Glutamatergic neuron (in vitro differentiated cells): Measurements from ENCODE around the gene CD24. TPM values are rescaled to one million over a fixed set of nuclear protein-coding genes. Genes with fewer than 3 reads are reported as not detected.
"Not testable (repeated sequence)": the region's sequence is repeated elsewhere in the genome, so short reads cannot be mapped to it uniquely, and the experiment has no call there.

Source experiments
- DNase-seq: peaks from one replicate; pipeline ENCODE4 v3.0.0; 2022
- H3K27ac Mint-ChIP-seq: one replicate; pipeline ENCODE4 v1.8.0; 2020; ENCODE audit warnings: mild to moderate bottlenecking, mixed read lengths, inconsistent platforms; ENCODE audit not compliant: unreplicated experiment
- H3K27me3 Mint-ChIP-seq: one replicate; pipeline ENCODE4 v1.8.0; 2020; ENCODE audit warnings: mild to moderate bottlenecking, moderate library complexity, mixed read lengths, inconsistent platforms; ENCODE audit not compliant: unreplicated experiment
- H3K36me3 Mint-ChIP-seq: one replicate; pipeline ENCODE4 v1.8.0; 2020; ENCODE audit warnings: mild to moderate bottlenecking, mixed read lengths, inconsistent platforms; ENCODE audit not compliant: unreplicated experiment
- H3K4me1 Mint-ChIP-seq: one replicate; pipeline ENCODE4 v1.8.0; 2020; ENCODE audit warnings: mild to moderate bottlenecking, low read depth, mixed read lengths, inconsistent platforms; ENCODE audit not compliant: unreplicated experiment
- H3K4me3 Mint-ChIP-seq: one replicate; pipeline ENCODE4 v1.8.0; 2020; ENCODE audit warnings: mild to moderate bottlenecking, mixed read lengths, inconsistent platforms; ENCODE audit not compliant: unreplicated experiment
- H3K9me3 Mint-ChIP-seq: one replicate; pipeline ENCODE4 v1.8.0; 2020; ENCODE audit warnings: mild to moderate bottlenecking, moderate library complexity, mixed read lengths, inconsistent platforms; ENCODE audit not compliant: unreplicated experiment
- CTCF ChIP-seq: fragments of 200-600 bp; sonication (generic); IDR thresholded peaks from one replicate; pipeline ENCODE4 v1.5.0; 2021; ENCODE audit not compliant: partially characterized antibody, unreplicated experiment
- long read RNA-seq: library from polyadenylated mRNA; unstranded; transcript quantifications from one replicate; pipeline ENCODE4 v2.0.0, GENCODE V29; 2020; ENCODE audit not compliant: unreplicated experiment
- total RNA-seq: library from RNA; stranded (reverse); fragmentation: NEBNext Ultra II Directional; extraction: Animal tissue kit (Norgen Biotek cat#: 25700); gene quantifications from one replicate; pipeline ENCODE4 v1.2.1, GENCODE V29; 2021; ENCODE audit not compliant: unreplicated experiment

The CD24 gene, protein sequence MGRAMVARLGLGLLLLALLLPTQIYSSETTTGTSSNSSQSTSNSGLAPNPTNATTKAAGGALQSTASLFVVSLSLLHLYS
- 782 TPM for total RNA-seq
- long read RNA-seq, transcript CD24-201 (2 exons, 2,180 nt) = major isoform, 577 of 603 reads
- long read RNA-seq, transcript CD24-204 (3 exons, 2,513 nt) = minor isoform, 6 of 603 reads
- long read RNA-seq, partial matches to known transcripts = 16 of 603 reads
- long read RNA-seq, other reads (novel, unspliced or antisense) = 0 of 603 reads

GRCh38 chr6:106974336-106974998 lies at the start of gene CD24:
Gene CD24, minus strand, starts transcription at chr6:106974729. Its CDS starts 83 bp downstream, at chr6:106974646.
- H3K27me3 Mint-ChIP-seq = peaks cover 8% of the 10 kb centered on the region
- H3K4me1 Mint-ChIP-seq = peaks cover 4% of the 10 kb centered on the region
- no peak for TF ChIP-seq CTCF
- H3K27ac Mint-ChIP-seq = peak within 1 kb of the TSS; percentile 99
- DNase-seq = peak; percentile 93
- H3K36me3 Mint-ChIP-seq = peaks cover 9% of the 10 kb centered on the region
- H3K9me3 Mint-ChIP-seq = peaks cover 19% of the 10 kb centered on the region
- H3K4me3 Mint-ChIP-seq = peak within 1 kb of the TSS; percentile 97

- no peak for TF ChIP-seq CTCF
- no peaks in the 10 kb centered on the region for H3K4me1 Mint-ChIP-seq
- H3K9me3 Mint-ChIP-seq = no peaks in the 10 kb centered on the region
- H3K27ac Mint-ChIP-seq = no peak overlapping the region
- no peak for DNase-seq
- no peak overlapping the region for H3K4me3 Mint-ChIP-seq
- no peaks in the 10 kb centered on the region for H3K36me3 Mint-ChIP-seq
- peaks cover 2% of the 10 kb centered on the region for H3K27me3 Mint-ChIP-seq
Observed at GRCh38 chr6:107021446-107022185, 47.1 kb upstream of the CD24 start.

DNA sequence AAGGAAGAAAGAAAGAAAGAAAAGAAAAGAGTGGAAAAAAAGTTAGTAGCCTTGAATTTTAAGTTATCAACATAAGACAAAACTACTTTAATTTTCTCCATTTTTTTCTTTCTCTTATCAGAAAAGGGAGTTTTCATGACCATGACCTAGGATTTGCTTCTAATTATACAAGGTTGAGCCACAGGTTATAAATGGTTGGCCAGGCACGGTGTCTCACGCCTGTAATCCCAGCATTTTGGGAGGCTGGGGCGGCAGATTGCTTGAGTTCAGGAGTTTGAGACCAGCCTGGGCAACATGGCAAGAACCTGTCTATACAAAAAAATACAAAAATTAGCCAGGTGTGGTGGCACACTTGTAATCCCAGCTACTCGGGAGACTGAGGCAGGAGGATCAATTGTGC lies 45.7 kb upstream of the CD24 start:
- Mint-ChIP-seq H3K4me3 (no peak overlapping the region), H3K9me3 (no peaks in the 10 kb centered on the region), H3K36me3 (no peaks in the 10 kb centered on the region), H3K27ac (no peak overlapping the region), H3K27me3 (peaks cover 1% of the 10 kb centered on the region), H3K4me1 (no peaks in the 10 kb centered on the region)
- no peak for TF ChIP-seq CTCF
- no peak for DNase-seq

GRCh38 chr6:107019628-107020027 lies 45.1 kb upstream of the CD24 start:
- H3K27ac Mint-ChIP-seq, H3K4me1 Mint-ChIP-seq, H3K36me3 Mint-ChIP-seq, H3K9me3 Mint-ChIP-seq, H3K4me3 Mint-ChIP-seq, H3K27me3 Mint-ChIP-seq, DNase-seq: not testable (repeated sequence)

DNA sequence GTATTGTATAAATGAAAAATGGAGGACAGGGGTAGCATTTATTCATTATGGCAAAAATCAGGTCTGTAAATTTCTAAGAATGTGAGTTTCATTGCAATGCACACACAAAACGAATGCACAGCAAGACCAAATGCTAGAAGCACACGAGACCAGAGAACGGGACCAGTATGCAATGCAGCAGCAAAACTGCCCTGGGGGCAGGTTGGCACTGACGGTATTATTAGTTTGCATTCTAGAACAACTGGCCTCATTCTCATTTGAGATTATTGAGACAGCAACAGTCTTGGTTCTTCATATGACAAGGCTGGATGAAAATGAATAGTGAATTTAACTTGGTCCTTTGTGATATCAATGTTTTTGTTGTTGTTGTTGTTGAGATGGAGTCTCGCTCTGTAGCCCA lies 44.5 kb upstream of the CD24 start:
- Mint-ChIP-seq H3K9me3 (no peaks in the 10 kb centered on the region), H3K27me3 (no peaks in the 10 kb centered on the region), H3K27ac (no peak overlapping the region)

More for the DNA sequence above, 44.5 kb upstream of the CD24 start:
- Mint-ChIP-seq H3K4me1 (no peaks in the 10 kb centered on the region), H3K36me3 (no peaks in the 10 kb centered on the region), H3K4me3 (no peak overlapping the region)
- no peak for DNase-seq
- no peak for TF ChIP-seq CTCF
